HG02763 (cell line): Measurements from ENCODE around the gene MED25.
"Not testable (repeated sequence)": the region's sequence is repeated elsewhere in the genome, so short reads cannot be mapped to it uniquely, and the experiment has no call there.

ENCODE experiments used
- ATAC-seq: cut with Tn5 transposase; IDR thresholded peaks from one replicate; pipeline ENCODE4 v1.9.1; 2021; ENCODE audit warnings: mild to moderate bottlenecking, moderate library complexity; ENCODE audit not compliant: unreplicated experiment

The MED25 gene

DNA sequence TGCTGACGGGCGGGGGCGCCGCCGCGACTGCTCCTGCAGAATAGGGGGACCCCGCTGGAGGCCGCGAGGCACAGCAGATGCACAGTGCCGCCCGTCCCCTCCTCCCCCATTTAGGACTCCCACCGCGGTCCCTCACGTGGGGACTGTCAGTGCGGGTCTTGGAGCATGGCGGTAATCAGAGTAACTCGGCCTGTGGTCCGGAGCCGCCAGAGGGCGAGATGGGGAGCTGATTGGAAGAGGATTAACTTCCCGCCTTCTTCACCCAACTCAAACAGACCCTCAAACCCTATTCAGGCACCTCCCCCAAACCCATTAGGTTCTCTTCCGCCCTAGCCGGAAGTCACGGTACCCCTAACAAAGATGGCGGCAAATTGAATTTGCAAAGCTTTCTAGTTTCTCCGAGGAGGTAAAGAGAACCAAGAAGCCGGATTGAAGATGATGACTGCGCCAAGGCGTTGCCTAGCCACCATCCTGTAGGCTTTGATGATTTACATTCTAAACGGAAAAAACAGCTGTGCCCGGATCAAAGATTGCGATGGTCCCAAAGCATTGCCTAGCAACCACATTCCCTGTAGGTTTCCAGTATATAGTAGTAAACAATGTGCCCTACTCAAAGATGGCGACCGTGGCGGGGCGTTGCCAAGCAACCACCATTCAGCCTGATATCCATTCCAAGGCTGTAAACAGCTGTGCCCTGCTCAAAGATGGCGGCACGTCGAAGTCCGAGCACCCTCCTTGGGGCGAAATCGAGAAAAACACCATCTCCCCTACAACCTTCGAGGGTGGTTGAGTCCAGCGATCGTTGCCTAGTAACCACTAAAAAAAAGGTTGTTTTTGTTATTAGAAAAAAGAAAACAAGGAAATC lies 4.9 kb upstream of the MED25 start, which contains the start of gene FUZ:
TSS of gene FUZ (minus strand) at position 296 of the 865 bp plus-strand sequence. CDS start at position 110, 186 bp downstream.
- peak; percentile 40 for ATAC-seq

DNA sequence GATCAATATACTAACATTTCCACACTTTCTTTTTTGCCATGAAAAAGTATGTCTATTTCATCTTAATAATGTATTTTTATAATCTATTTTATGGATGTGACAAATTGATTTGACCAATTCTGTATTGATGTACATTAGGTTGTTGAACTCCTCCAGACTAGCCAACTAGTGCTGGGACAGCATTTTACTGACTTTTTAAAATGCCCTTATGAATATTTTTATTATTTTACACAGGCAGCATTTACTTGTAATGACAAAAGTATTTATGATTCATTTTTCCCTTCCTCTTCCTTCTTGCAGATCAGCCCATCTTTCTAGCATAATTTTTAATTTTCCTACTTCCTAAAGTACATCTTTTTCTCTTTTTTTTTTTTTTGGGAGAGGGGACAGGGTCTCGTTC lies 4.1 kb upstream of the MED25 start:
- ATAC-seq = no peak

DNA sequence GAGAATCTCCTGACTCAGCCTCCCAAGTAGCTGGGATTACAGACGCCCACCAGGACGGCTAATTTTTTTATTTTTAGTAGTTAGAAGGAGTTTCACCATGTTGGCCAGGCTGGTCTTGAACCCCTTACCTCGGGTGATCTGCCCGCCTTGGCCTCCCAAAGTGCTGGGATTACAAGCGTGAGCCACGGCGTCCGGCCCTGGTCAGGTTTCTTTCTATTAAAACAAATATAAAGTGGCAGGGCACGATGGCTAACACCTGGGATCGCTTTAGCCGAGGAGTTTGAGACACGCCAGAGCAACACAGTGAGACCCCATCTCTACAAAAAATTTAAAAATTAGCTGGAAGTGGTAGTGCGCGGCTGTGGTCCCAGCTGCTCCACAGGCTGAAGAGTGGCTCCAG lies 1.5 kb upstream of the MED25 start:
- ATAC-seq = no peak

DNA sequence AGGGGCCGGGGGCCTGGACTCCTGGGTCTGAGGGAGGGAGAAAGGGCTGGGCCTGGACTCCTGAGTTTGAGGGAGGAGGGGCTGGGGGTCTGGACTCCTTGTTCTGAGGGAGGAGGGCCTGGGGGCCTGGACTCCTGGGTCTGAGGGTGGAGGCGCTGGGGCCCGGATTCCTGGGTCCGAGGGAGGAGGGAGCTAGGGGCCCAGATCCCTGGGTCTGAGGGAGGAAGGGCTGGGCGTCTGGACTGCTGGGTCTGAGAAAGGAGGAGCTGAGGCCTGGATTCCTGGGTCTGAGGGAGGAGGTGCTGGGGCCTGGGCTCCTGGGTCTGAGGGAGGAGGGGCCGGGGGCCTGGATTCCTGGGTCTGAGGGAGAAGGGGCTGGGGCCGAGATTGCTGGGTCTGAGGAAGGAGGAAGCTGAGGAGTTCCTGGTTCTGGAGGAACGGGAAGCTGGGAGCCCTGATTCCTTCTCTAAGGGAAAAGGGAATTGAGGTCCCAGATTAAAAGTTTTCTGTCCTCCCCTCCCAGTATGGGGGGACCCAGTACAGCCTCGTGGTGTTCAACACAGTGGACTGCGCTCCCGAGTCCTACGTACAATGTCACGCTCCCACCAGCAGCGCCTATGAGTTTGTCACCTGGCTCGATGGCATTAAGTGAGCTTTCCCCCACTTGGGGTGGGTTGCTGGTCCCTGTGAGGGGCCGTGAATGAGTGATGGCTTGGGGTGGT lies 721 bp downstream of the MED25 start:
- ATAC-seq = no peak

DNA sequence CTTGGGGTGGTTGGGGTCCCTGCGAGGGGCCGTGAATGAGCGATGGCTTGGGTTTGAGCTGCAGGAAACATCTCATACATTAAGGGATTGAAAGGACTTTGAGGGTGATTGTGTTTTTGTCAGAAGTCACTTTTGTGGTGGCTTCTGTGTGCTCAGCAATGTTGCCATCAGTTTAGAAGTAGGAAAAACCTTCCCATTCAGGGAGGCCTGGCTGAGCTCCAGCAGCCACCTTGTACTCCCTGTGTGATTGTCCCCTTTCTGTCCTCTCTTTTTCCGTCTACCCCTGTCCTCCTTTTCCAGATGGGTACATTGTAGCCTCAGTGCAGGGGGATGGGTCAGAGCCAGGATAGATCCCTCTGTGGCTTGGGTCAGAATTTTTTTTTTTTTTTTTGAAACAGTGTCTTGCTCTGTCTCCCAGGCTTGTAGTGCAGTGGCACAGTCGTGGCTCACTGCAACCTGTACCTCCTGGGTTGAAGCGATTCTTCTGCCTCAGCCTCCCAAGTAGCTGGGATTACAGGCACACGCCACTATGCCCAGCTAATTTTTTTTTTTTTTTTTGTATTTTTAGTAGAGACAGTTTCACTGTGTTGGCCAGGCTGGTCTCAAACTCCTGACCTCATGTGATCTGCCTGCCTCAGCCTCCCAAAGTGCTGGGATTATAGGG lies 1.5 kb downstream of the MED25 start:
- ATAC-seq = not testable (repeated sequence)

DNA sequence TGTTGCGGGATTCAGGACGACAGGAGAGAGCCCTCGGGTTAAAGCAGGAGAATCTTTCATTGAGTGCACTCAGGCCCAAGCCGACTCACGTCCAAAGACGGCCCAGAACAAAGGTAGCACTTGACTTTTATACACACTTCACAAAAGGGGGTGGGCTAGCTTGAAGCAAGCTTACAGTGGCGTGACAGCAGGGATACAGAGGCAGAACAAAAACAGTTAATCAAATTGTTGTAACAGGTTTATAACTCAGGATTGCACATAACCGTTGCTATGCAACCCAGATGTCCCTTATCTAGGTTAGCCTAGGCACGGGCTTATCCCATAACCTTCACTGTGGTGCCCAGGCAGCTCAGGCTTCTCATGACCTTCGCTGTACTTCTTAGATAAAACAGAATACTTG lies 2.0 kb downstream of the MED25 start:
- ATAC-seq = no peak

DNA sequence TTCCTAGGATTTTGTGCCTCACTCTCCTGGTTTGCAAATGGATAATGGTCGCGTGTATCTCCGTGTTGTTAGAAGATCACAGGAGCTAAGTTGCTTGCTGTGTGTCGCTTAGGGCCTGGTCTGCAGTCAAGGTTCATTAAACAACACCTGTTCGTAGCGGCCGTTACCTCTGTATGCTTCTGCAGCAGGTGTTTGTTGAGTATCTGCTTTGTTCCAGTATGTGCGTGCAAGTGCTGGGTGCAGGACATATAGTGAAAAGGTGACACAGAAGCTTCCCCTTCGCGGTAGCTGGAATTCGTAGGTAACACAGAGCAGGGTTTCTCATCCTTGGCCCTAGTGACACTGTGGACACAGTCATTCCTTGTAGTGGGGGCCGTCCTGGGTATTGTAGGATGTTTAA lies 5.4 kb downstream of the MED25 start:
- ATAC-seq = no peak

DNA sequence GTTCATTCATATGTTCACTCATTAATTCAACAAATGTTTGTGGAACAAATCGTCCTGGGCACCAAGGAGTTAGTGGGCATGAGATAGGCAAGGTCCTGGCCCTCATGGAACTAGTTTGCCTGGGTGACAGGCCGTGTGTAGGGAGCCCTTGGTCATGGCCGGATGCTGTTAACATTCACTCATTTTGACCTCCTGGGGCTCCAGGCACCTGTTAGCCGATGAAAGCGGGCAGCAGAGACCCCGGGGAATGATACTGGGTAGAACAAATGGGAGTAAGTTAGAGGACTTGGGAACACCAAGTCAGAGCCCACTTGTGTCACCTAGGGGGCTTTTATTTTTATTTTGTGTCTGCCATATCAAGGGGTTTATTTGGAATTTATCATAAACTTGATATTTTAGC lies 6.6 kb downstream of the MED25 start:
- ATAC-seq = no peak

DNA sequence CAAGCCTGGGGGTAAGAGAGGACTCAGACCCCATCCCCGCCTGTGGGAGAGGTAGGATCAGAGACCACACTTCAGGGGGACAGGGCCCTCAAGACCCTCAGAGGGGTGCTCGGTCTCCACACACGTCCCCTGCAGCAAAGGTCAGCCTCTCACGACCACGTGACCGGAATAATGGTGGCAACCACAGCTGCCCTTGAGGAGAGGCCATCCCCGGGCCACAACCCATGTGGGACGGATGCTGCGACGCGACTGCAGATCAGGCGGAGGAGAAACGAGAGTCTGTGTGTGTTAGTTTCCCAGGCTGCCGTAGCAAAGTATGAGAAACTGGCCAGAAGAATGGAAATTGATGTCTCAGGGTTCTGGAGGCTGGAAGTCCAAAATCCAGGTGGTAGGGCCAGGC lies 8.9 kb downstream of the MED25 start:
- ATAC-seq = no peak

DNA sequence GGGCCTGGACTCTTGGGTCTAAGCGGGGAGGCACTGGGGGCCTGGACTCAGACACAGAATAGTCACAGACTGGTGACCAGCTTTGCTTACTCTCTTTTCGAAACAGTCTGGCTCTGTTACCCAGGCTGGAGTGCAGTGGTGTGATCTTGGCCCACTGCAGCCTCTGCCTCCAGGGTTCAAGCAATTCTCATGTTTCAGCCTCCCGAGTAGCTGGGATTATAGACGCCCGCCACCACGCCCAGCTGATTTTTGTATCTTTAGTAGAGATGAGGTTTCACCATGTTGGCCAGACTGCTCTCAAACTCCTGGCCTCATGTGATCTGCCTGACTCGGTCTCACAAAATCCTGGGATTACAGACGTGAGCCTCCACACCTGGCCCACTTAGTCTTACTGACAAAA lies 11.1 kb downstream of the MED25 start:
- no peak for ATAC-seq

DNA sequence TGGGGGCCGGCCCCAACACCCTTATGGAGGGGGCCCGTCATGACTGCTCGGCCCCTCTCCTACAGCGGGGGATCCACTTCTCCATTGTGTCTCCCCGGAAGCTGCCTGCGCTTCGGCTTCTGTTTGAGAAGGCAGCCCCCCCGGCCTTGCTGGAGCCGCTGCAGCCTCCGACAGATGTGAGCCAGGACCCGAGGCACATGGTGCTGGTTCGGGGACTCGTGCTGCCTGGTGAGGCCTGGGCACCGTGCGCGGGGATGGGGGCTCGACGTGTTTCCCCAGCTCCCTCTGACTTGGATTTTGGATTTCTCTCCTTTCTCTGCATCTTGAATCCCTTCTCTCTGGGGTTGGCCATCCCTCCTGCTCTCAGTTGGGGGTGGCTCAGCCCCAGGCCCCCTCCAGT lies 11.6 kb downstream of the MED25 start:
- ATAC-seq = no peak

DNA sequence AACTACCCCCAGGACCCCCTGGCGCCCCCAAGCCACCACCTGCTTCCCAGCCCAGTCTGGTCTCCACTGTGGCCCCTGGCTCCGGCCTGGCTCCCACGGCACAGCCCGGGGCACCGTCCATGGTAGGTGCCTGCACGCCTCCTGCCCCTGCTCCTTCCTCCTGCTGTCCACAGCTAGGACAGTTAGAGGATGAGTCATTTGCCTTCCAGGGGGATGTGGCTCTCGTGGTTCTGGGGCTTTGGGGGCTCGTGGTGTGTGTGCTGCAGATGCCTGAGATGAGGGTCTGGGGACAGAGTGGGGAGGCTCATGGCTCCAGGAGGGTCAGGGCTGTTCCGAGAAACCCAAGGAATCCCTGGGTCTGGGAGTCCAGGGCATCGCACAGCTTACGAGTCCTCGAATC lies 12.7 kb downstream of the MED25 start:
- no peak for ATAC-seq

DNA sequence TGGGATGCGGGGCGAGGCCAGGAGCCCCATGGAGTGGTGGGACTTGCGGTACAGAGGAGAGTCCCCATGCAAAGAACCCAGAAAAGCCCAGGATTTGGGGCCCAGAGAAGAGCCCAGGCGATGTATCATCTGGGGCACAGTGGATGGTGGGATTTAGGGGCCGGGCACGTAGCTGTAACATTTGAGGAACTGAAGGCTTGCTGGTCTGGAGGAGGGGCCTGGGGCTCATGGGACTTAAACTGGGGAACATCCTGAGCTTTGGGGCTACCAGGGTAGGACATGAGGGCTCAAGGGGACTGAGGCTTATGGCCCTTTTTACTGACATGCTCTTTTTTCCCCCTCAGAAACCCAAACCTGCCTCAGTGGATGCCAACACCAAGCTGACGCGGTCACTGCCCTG lies 13.5 kb downstream of the MED25 start:
- ATAC-seq = no peak

DNA sequence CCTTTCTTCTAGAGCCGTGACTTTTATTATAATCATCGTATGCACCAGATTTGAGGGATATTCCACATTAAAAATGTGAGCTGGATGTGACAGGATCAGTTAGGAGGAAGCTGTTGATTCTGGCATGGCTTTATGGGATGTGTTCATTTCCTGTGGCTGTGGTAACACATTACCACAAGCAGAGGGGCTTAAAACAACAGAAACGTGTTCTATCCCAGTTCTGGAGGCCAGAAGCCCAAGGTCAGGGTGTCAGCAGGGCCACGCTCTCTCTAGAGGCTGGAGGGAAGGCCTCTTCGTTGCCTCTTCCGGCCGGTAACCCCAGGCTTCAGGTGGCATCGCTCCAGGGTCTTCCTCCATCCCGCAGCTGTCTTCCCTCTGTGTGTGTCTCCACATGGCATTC lies 14.5 kb downstream of the MED25 start:
- no peak for ATAC-seq

DNA sequence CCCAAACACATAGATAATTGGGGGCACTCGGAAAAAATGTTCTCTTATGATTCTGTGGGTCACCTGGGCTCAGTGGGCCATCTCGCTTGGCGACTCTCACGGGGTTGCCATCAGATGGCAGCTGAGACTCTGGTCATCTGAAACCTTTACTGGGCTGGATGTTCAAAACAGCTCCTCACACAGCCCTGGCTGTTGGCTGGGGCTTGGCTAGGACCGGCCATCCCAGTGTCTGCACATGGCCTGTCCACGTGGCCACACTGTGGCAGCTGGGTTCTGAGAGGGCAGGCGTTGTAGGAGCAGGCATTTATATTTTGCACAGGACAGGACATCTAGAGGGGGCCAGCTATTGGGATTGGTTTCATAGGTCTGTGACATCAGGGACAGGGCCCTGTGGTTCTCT lies 15.5 kb downstream of the MED25 start:
- ATAC-seq = no peak

DNA sequence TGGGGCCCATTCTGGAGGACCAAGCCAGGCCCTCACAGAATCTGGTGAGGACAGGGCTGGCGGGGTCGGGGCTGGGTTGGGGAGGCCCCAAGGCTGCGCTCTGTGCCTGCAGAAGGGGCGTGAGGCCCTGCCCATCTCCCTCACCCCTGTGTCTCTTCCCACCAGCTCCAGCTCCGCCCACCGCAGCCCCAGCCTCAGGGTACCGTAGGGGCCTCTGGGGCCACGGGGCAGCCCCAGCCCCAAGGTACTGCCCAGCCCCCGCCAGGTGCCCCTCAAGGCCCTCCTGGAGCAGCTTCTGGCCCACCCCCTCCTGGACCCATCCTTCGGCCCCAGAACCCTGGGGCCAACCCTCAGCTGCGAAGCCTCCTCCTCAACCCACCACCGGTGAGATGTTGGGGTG lies 17.5 kb downstream of the MED25 start:
- no peak for ATAC-seq

DNA sequence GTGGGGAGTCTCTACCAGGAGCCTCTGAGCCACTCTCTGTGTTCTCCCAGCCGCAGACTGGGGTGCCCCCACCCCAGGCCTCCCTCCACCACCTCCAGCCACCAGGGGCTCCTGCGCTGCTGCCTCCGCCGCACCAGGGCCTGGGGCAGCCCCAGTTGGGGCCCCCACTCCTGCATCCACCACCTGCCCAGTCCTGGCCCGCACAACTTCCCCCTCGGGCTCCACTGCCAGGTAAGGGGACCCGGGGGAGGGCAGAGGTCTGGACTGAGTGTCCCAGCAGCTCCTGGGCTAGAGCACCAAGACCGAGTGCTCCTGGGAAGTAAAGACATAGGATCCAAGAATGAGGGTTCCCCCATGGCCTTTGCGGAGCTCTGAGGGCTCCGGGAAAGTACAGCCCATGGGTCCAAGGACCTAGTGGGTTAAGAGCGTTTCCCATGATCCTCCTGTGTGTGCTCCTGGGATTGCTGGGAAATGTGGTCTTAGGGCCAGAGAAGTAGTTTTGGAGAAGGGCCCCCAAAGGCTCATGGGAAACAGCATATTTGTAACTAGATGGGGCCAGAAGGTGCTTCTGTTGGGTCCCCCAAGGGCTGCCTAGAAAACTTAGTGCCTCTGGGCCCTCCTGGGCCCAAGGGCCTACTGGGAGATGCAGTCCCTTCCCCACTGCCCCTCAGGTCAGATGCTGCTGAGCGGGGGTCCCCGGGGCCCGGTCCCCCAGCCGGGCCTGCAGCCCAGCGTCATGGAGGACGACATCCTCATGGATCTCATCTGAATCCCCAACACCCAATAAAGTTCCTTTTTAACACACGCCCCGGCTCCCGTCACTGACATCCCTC lies 18.3 kb downstream of the MED25 start:
- ATAC-seq = no peak

DNA sequence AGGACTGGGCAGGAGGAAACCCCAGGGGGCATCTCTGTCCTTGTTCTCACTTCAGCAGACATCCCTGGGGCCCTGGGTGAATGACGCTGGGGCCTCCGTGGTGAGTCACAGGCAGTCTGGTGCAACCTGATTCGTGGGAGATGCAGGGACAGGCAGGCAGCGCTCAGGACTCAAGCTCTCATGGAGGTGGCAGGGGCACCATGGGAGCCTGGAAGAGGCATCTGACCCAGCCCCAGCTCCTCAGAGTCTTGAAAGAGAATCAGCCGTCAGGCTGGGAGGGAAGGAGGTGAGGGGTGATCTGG lies 18.9 kb downstream of the MED25 start:
- no peak for ATAC-seq

DNA sequence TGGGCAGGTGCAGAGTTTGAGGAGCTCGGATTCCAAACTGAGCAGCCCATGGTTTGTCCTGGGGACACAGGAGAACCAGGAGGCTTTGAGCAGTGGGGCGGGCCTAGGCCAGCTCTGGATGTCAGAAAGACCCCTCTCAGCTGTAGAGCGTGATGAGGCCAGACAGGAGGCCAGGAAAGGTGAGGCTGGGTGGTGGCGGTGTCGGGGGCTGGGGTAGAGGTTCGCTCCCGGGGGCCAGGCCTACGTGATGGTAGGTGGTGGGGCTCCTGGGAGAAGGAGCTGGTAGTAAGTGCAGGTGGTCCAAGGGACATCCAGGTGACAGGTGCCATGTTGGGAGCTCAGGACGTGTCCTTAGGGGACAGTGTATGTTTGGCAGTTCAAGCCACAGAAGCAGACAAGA lies 19.3 kb downstream of the MED25 start:
- no peak for ATAC-seq

DNA sequence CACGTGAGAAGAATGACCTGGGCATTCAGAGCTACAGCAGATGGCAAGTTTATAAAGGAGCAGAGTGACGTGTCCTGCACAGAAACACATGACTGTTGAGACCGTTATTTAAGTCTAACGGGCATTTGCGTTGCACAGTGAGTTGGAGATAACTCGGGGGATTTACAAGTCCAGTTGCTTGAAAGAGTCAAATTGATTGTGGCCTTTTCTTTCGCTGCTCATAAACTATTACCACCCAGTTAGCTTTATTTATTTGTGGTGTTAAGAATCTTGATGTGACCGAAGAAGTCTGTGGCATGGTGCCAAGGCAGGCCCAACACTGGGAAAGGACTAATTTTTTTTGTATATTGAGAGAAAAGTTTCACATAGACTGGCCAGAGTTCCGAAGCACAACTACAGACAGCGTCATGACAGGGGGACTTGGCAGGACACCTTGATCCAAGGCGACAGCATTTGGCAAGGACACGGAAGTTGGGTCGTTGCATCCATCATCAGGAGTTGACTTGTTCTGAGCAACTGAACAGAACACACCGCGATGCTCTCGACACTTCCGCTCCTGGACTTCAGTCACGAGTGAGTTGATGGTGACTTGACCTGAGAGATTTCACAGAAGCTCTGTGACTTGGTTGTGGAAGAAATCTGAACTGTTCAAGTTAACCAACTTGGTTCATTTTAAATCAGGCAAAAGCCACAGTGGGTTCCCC lies 20.9 kb downstream of the MED25 start:
- ATAC-seq = no peak

DNA sequence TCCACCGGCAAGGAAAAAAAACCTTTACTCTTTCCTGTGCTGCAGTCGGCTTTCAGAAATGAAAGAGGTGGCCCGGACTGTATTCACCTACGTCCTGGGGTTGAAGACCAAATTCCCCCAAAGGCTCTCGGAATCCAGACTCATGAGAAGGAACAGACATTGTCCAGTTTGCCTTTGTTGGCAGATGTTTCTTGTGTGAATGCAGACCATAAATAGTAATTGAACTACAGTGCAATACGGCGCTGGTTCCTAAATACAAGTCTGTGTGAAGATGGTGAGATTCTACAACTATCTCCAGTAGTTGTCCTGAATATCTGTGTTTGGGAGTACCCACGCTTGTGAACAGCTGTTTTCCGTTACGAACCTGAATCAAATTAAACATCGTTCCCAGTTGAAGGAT lies 21.6 kb downstream of the MED25 start:
- no peak for ATAC-seq
